ENCODE measurements around the gene MGAM2.
"Not testable (repeated sequence)": the region's sequence is repeated elsewhere in the genome, so short reads cannot be mapped to it uniquely, and the experiment has no call there.

The MGAM2 gene

GRCh38 chr7:142111499-142111898, at the start of gene MGAM2:
Gene MGAM2, plus strand, starts transcription at chr7:142111718. Its CDS starts 5,156 bp downstream, at chr7:142116874.
- no peak for DNase-seq

GRCh38 chr7:142063551-142064442, 47.7 kb upstream of the MGAM2 start:
- no peak for DNase-seq

- DNase-seq, result no peak
Measured at GRCh38 chr7:142066536-142066935, 45.0 kb upstream of the MGAM2 start.

- DNase-seq, result no peak
Measured at GRCh38 chr7:142077762-142078161, 33.8 kb upstream of the MGAM2 start.

GRCh38 chr7:142083605-142084004, 27.9 kb upstream of the MGAM2 start:
- no peak for DNase-seq

- DNase-seq, result no peak
Measured at GRCh38 chr7:142085428-142085827, 26.1 kb upstream of the MGAM2 start.

- no peak for DNase-seq
Measured at GRCh38 chr7:142088022-142088714, 23.4 kb upstream of the MGAM2 start.

GRCh38 chr7:142089035-142089434, 22.5 kb upstream of the MGAM2 start:
- no peak for DNase-seq

GRCh38 chr7:142091961-142092360, 19.6 kb upstream of the MGAM2 start:
- DNase-seq, result no peak

- no peak for DNase-seq
Measured at GRCh38 chr7:142094861-142095260, 16.7 kb upstream of the MGAM2 start.

- no peak for DNase-seq
Measured at GRCh38 chr7:142097571-142097970, 13.9 kb upstream of the MGAM2 start.

GRCh38 chr7:142098004-142098403, 13.5 kb upstream of the MGAM2 start:
- no peak for DNase-seq

GRCh38 chr7:142099347-142099746, 12.2 kb upstream of the MGAM2 start:
- not testable (repeated sequence) for DNase-seq

GRCh38 chr7:142100634-142101033, 10.9 kb upstream of the MGAM2 start:
- no peak for DNase-seq

GRCh38 chr7:142101794-142102193, 9.7 kb upstream of the MGAM2 start:
- not testable (repeated sequence) for DNase-seq

GRCh38 chr7:142104550-142105527, 6.7 kb upstream of the MGAM2 start:
- no peak for DNase-seq

GRCh38 chr7:142108728-142109505, 2.6 kb upstream of the MGAM2 start:
- DNase-seq, result no peak

- no peak for DNase-seq
Measured at GRCh38 chr7:142110098-142110497, 1.4 kb upstream of the MGAM2 start.

GRCh38 chr7:142110638-142111037, 880 bp upstream of the MGAM2 start:
- no peak for DNase-seq

- DNase-seq, result no peak
Measured at GRCh38 chr7:142112086-142112485, 568 bp downstream of the MGAM2 start.

GRCh38 chr7:142114207-142114606, 2.7 kb downstream of the MGAM2 start:
- no peak for DNase-seq

- DNase-seq, result no peak
Measured at GRCh38 chr7:142120524-142120923, 9.0 kb downstream of the MGAM2 start.

Data from stimulated activated CD4-positive, alpha-beta T cell treated with anti-CD3 and anti-CD28 coated beads, Interleukin-2, amount 100 ng/mL, for 24 hours (primary cell).